GM13977 (cell line): ENCODE measurements around the gene TAS1R1.
A peak's percentile ranks its signal among the peaks of the same experiment; 100 is the strongest.

Experiments
- DNase-seq: peaks from one replicate; pipeline ENCODE4 v3.0.0; 2012; ENCODE audit warnings: low spot score
- in situ Hi-C: fragments of 300-500 bp; cut with MboI; formaldehyde crosslinking; loops from one replicate; pipeline ENCODE4 v1.12.0; 2022; ENCODE audit warnings: low sequenced_read_pairs, low pct_unique_long_range_greater_than_20kb, mixed read lengths, inconsistent platforms; ENCODE audit not compliant: unreplicated experiment
- TF ChIP-seq, protein P1 (sequence below): IDR thresholded peaks from 2 replicates; pipeline ENCODE4 v1.5.1; 2012; ENCODE audit warnings: mild to moderate bottlenecking, control low read depth; ENCODE audit not compliant: insufficient read depth; ENCODE audit errors: extremely low read depth, missing control alignments

TAS1R1 gene

DNA sequence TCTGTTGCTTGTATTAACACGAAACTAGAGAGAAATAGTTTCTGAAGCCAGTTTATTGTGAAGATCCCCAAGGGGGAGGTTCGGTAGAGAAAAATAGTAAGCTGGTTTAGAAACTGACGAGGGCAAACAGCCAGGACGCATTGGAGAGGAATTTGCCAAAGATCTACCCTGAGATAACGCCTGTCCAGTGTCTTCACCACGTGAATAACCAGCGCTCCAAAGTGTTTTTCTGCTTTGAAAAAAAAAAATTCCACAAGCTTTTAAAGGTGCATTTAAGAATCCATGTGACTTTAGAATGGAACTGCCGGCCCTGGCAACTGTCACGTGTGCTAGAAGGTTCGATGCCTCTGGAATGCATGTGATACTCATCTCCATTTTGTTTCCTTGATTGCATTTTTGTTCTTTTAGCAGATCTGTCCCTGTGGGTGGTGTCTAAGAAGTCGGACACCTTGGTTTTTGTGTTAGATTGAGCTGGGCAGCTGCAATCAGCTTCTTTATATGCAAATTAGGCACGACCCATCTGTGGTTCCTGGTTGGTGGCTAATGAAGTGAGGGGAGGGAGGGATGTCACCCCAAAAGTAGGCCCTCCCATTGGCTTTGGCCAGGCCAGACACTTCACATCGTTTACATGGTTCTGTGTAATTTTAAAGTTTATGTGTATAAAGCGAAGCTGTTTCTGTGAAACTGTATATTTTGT lies 68.3 kb downstream of the TAS1R1 start:
- no peak for DNase-seq
- TF ChIP-seq, protein P1, sequence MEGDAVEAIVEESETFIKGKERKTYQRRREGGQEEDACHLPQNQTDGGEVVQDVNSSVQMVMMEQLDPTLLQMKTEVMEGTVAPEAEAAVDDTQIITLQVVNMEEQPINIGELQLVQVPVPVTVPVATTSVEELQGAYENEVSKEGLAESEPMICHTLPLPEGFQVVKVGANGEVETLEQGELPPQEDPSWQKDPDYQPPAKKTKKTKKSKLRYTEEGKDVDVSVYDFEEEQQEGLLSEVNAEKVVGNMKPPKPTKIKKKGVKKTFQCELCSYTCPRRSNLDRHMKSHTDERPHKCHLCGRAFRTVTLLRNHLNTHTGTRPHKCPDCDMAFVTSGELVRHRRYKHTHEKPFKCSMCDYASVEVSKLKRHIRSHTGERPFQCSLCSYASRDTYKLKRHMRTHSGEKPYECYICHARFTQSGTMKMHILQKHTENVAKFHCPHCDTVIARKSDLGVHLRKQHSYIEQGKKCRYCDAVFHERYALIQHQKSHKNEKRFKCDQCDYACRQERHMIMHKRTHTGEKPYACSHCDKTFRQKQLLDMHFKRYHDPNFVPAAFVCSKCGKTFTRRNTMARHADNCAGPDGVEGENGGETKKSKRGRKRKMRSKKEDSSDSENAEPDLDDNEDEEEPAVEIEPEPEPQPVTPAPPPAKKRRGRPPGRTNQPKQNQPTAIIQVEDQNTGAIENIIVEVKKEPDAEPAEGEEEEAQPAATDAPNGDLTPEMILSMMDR, result no peak
- in situ Hi-C loops, result no loop called here

DNA sequence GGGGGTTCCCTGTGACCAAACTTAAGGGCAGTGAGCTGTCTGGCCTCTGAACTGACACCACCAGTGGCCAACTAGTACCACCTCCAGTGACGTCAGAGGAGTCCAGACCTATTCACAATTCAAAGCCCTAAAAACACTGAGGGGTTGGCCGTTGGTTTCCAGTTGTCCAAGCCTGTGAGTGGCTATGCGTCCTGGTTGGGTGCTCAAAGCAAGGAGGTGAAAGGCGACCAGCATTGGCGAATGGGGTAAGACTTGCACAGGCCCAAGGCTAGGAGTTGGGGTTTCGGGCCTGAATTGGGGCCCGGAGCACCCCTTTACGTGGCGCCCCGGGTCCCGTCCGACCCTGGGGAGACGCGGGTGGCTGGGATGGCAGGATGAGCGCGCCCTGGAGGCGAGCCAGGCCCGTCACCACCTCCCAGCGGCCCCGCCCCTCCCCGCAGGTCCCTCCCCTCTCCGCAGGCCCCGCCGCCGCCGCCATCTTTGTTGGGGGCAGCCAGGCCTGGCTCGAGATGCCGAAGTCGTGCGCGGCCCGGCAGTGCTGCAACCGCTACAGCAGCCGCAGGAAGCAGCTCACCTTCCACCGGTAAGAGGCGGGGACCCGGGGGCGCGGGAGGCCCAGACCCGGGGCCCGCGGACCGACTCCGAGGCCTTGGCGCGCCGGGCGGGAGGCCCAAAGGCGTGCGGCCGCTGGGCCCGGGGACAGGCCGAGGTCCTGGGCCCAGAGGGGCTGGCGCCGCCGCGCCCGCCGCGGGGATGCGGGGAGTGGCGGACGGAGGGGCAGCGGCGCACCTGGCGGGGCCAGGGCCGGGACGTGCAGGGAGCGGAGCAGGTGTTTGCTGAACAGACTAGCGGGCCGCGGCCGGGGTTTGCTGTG lies 69.8 kb downstream of the TAS1R1 start, which contains the start of gene THAP3:
Gene THAP3, plus strand, starts transcription at position 159 of the 874 bp plus-strand sequence. Its CDS starts 351 bp downstream, at position 510.
- peak; percentile 96 for DNase-seq
- in situ Hi-C loops, result no loop called here
- TF ChIP-seq, protein P1, result peak; percentile 23

DNA sequence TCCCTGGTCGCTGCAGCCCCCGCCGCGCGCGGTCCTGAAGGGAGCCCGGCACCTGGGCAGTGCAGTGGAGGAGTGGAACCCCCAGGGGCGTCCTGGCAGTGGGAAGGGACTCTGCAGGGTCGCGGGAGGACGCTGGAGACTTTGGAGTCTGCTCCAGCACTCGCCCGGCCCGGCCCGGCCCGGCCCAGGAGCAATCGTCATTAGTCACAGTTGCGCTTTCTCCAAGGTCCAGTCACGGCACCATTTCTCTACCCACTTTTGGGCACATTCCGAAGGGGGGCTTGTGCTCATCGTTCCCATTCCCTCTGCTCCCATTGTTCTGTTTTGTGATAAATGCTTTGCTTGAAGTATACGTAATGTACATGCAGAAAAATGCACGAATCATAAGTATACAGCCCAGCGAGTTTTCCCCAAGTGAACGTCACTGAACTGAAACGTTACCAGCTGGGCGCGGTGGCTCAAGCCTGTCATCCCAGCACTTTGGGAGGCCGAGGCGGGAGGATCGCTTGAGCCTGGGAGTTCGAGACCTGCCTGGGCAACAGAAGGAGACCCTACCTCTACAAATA lies 70.6 kb downstream of the TAS1R1 start:
- TF ChIP-seq, protein P1, result no peak
- in situ Hi-C loops, result no loop called here
- no peak for DNase-seq

DNA sequence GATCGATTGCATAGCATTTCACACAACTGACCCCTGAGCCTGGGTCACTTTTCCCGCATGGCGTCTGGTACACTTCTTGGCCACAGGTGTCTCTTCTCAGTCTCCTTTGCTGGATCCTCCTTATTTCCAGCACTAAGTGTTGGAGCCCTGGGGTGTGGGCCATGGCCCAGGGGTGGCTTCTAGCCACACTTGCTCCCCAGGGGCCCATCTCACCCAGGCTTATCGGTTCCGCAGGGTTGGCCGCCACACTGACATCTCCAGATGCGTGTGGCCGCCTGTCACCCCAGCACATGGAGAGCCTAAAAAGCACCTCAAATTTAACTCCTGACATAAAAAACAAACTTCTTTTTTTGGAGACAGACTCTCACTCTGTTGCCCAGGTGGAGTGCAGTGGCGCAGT lies 71.9 kb downstream of the TAS1R1 start:
- in situ Hi-C loops, result no loop called here

DNA sequence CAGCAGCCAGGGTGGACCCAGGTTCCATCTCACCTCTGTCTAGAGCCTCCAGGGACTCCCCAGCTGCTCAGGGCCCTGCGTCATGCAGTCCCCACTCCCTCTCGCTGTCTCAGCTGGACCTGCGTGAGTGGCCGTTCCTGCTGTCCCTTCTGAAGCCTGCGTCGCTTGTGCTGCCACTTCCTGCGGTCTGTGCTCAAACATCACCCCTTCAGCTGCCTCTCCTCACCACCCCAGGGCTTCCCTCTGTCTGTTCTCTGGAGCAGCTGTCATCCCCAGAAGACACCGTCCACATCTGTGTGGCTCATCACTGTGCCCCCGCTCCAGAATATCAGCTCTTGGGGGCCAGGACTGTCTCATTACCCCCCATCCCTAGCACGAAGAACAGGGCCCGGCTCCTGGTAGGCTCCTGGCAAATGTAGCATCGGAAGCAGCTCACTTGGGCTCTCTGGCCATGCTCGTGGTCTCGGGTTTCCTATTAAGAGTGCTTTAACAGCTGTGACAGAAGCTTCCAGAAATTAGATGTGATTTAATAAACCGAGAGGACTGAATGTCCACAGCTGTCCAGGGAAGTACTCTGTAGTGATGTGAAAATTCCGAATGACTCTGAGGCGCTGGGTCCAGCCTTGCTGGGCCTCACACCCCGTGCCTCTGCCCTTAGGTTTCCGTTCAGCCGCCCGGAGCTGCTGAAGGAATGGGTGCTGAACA lies 72.9 kb downstream of the TAS1R1 start:
- in situ Hi-C loops, result no loop called here
- TF ChIP-seq, protein P1, result no peak
- DNase-seq, result no peak

More for the DNA sequence above, 71.9 kb downstream of the TAS1R1 start:
- TF ChIP-seq, protein P1, result no peak
- no peak for DNase-seq

DNA sequence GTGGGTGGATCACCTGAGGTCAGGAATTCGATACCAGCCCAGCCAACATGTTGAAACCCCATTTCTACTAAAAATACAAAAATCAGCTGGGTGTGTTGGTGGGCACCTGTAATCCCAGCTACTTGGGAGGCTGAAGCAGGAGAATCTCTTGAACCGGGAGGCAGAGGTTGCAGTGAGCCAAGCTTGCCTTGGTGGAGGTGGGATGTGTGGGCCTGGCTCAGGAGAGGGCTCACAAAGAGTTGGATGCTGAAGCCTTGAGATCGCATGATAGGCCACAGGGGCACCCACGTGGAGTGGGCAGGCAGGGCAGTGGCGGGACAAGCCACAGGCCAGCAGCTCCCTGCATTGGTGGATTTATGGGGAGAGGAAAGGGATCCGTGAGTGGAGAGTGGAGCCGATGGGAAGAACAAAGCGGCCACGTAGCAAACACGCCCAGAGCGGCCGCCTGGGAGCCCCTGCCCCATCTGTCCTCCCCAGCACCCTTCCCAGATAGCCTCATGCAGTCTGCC lies 73.9 kb downstream of the TAS1R1 start:
- no peak for DNase-seq
- TF ChIP-seq, protein P1, result no peak
- in situ Hi-C loops, result no loop called here
